ENCODE measurements around the gene MED12L. TPM values are rescaled to one million over a fixed set of nuclear protein-coding genes. Genes with fewer than 3 reads are reported as not detected.

The MED12L gene
- total RNA-seq, 1 donor from 2014 or later: 1.3 TPM

DNA sequence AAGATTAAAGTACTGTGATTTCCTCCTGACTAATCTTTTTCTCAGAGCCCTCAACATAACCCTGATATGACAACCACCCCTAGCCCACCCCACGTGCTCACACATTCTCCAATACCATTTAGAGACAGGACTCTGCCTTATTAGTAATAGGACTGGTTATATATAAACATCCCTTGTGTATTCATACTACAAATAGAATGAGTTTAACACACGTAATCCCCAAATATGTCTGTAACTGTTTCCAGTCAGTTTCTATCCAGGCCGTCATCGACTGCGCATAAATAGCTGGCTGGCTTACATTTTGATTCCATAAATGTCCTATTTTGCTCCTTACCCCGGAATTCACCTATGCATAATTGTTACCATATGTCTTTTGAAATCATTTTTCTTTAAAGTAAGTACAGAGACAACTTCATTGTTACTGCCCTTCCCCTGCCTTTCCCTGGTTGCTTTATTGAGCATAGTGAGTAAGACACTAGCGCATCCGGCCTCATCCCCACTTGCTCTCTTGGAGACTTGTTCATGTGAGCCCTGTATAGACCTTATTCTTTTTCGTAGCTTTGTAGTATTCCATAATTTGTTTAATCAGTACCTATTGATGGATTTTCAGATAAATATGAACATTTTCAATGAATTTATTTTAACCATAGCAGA, 196.3 kb downstream of the MED12L start:
- Histone ChIP-seq H3K4me3 (ENCODE audit: low read depth, low read length) (no peak overlapping the region), H3K36me3 (ENCODE audit: control insufficient read depth, insufficient read depth, low read length) (no peaks in the 10 kb centered on the region), H3K27me3 (ENCODE audit: control insufficient read depth, insufficient read depth, low read length) (no peaks in the 10 kb centered on the region)
- DNase-seq (ENCODE audit: low read depth): no peak
- TF ChIP-seq, protein P1, sequence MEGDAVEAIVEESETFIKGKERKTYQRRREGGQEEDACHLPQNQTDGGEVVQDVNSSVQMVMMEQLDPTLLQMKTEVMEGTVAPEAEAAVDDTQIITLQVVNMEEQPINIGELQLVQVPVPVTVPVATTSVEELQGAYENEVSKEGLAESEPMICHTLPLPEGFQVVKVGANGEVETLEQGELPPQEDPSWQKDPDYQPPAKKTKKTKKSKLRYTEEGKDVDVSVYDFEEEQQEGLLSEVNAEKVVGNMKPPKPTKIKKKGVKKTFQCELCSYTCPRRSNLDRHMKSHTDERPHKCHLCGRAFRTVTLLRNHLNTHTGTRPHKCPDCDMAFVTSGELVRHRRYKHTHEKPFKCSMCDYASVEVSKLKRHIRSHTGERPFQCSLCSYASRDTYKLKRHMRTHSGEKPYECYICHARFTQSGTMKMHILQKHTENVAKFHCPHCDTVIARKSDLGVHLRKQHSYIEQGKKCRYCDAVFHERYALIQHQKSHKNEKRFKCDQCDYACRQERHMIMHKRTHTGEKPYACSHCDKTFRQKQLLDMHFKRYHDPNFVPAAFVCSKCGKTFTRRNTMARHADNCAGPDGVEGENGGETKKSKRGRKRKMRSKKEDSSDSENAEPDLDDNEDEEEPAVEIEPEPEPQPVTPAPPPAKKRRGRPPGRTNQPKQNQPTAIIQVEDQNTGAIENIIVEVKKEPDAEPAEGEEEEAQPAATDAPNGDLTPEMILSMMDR (IDR thresholded peaks at IDR 0.05; ENCODE audit: insufficient read depth, low read length, poor library complexity, severe bottlenecking): no peak

DNA sequence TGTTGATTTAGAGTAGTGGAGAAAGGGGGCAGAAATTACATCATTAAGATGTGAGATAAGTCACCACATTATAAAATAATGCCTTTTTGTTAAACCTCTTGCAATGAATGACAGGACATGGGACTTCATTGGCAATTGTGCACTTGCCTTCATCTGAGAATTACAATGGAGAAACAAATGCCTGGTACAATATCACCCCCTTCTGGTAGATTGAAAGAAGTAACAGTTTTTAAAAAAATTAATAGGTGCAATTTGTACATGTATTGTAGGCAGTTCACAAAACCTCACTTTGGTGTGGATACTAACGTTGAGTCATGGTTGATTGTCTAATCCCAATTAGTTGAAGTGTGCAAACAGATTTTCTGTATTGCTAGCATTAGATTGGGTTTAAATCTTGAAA, 197.5 kb downstream of the MED12L start:
- Histone ChIP-seq H3K27me3 (ENCODE audit: control insufficient read depth, insufficient read depth, low read length) (no peaks in the 10 kb centered on the region), H3K4me3 (ENCODE audit: low read depth, low read length) (no peak overlapping the region), H3K36me3 (ENCODE audit: control insufficient read depth, insufficient read depth, low read length) (no peaks in the 10 kb centered on the region)
- TF ChIP-seq, protein P1 (IDR thresholded peaks at IDR 0.05; ENCODE audit: insufficient read depth, low read length, poor library complexity, severe bottlenecking): peak; percentile 57
- DNase-seq (ENCODE audit: low read depth): no peak

DNA sequence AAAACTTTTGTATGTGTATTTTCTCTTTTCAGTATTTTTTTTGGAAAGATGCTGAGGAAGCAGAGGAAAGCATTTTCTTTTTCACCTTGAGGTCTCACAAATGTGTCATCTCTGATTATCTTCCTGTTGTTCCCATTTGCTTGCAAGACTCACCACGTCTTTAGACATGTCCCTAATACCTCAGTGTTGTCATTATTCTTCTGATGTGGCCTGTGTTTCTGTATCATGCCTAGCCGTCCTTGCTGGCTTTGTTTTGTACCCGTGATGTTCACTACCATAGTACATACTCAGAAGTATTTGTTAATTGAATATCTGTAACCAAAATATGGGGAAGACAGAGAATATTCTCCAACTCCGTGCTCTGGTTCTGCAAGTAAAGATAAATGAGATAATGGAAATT, 197.9 kb downstream of the MED12L start:
- H3K4me3 ChIP-seq (ENCODE audit: low read depth, low read length): no peak overlapping the region
- DNase-seq (ENCODE audit: low read depth): no peak
- H3K36me3 ChIP-seq (ENCODE audit: control insufficient read depth, insufficient read depth, low read length): no peaks in the 10 kb centered on the region
- H3K27me3 ChIP-seq (ENCODE audit: control insufficient read depth, insufficient read depth, low read length): no peaks in the 10 kb centered on the region
- TF ChIP-seq, protein P1 (IDR thresholded peaks at IDR 0.05; ENCODE audit: insufficient read depth, low read length, poor library complexity, severe bottlenecking): no peak

DNA sequence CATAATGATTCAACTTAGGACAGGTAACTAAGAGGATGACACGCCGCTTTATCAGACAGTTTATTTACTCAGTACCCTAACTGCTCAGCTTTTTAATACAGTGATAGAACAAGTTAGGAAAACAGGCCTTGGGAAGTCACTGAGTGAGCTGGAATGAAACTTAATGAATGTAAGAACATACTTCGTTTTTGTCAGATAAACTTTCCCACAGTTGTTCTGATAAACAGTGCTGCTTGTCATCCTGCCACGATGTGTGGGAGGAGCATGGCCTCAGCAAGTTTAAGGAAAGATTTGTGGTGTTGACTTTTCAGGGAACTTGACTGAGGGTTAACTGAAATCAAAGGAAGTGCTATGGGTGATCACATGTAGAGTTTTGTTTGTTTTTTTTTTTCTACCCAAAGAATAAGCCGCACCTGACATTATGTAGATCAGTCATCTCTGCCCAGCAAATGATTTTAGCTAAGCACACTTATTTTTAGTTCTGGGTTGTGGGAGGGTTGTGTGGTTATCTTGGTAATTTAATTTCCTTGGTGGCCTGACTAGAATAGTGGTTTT, 198.5 kb downstream of the MED12L start:
- TF ChIP-seq, protein P1 (IDR thresholded peaks at IDR 0.05; ENCODE audit: insufficient read depth, low read length, poor library complexity, severe bottlenecking): no peak
- H3K27me3 ChIP-seq (ENCODE audit: control insufficient read depth, insufficient read depth, low read length): no peaks in the 10 kb centered on the region
- no peaks in the 10 kb centered on the region for H3K36me3 ChIP-seq (ENCODE audit: control insufficient read depth, insufficient read depth, low read length)
- DNase-seq (ENCODE audit: low read depth): peak; percentile 28
- no peak overlapping the region for H3K4me3 ChIP-seq (ENCODE audit: low read depth, low read length)

DNA sequence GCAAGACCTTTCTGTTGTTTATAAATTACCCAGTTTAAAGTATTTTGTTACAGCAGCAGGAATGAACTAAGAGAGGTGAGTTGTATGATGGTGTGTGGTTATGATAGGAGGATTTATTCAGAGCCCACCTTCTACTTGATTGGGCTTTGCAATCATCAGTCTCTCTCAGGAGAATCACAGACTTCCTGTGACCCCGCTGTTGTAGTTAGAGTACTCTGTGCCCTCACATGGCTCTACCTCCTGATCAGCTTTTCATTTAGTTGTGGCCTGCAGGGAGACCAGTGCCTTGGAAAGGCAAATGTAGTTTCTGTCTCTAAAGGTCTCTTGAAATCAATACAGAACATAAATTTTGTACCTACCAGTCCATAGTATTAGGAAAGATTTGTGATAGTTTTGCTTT, 200.5 kb downstream of the MED12L start:
- no peak for DNase-seq (ENCODE audit: low read depth)
- TF ChIP-seq, protein P1 (IDR thresholded peaks at IDR 0.05; ENCODE audit: insufficient read depth, low read length, poor library complexity, severe bottlenecking): no peak
- no peaks in the 10 kb centered on the region for H3K27me3 ChIP-seq (ENCODE audit: control insufficient read depth, insufficient read depth, low read length)
- H3K4me3 ChIP-seq (ENCODE audit: low read depth, low read length): no peak overlapping the region
- H3K36me3 ChIP-seq (ENCODE audit: control insufficient read depth, insufficient read depth, low read length): no peaks in the 10 kb centered on the region

DNA sequence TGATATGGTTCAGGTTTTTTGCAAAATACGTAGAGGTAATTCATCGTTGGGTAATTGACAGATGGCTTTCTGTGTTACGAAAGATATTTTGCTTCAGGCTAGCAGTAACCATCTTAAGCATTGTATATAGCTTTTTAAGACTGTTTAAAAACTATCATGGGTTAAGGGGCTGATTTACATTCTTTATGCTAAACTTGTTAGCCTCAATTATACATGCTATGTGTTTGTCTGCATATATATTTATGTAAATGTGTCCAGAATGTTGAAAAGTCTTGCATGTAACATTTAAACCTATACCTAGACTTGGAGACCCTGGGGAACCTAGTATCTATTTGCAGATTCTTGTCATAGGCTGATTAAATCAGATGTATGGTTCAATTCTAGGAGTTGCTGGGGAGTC, 204.0 kb downstream of the MED12L start:
- no peaks in the 10 kb centered on the region for H3K27me3 ChIP-seq (ENCODE audit: control insufficient read depth, insufficient read depth, low read length)
- TF ChIP-seq, protein P1 (IDR thresholded peaks at IDR 0.05; ENCODE audit: insufficient read depth, low read length, poor library complexity, severe bottlenecking): no peak
- no peaks in the 10 kb centered on the region for H3K36me3 ChIP-seq (ENCODE audit: control insufficient read depth, insufficient read depth, low read length)
- H3K4me3 ChIP-seq (ENCODE audit: low read depth, low read length): no peak overlapping the region
- no peak for DNase-seq (ENCODE audit: low read depth)

All from kidney epithelial cell (primary cell).